Osteoblast (primary cell): ENCODE measurements around the gene PRKAG1. TPM values are rescaled to one million over a fixed set of nuclear protein-coding genes. Genes with fewer than 3 reads are reported as not detected.

Source experiments
- DNase-seq: peaks from one replicate; pipeline ENCODE4 v3.0.0; 2011; ENCODE audit warnings: low spot score, mixed read lengths; ENCODE audit not compliant: insufficient read length; ENCODE audit errors: missing footprints
- H2AFZ ChIP-seq: 2 replicates; pipeline ENCODE4 v1.6.0; 2011; ENCODE audit warnings: mild to moderate bottlenecking, low read length
- H3K27ac ChIP-seq: 2 replicates; pipeline ENCODE4 v1.5.1; 2011; ENCODE audit warnings: mild to moderate bottlenecking, low read depth, low read length, moderate library complexity
- H3K27me3 ChIP-seq: 2 replicates; pipeline ENCODE4 v1.6.0; 2012; ENCODE audit warnings: mild to moderate bottlenecking, control low read depth, inconsistent platforms, low read length, moderate library complexity; ENCODE audit not compliant: insufficient read depth
- H3K36me3 ChIP-seq: 2 replicates; pipeline ENCODE4 v1.5.1; 2011; ENCODE audit warnings: mild to moderate bottlenecking, low read length, control low read depth, moderate library complexity; ENCODE audit not compliant: insufficient read depth
- H3K4me1 ChIP-seq: 2 replicates; pipeline ENCODE4 v1.5.1; 2011; ENCODE audit warnings: mild to moderate bottlenecking, low read length, control low read depth, moderate library complexity; ENCODE audit not compliant: insufficient read depth
- H3K4me2 ChIP-seq: 2 replicates; pipeline ENCODE4 v1.6.0; 2011; ENCODE audit warnings: mild to moderate bottlenecking, low read length; ENCODE audit not compliant: insufficient read depth
- H3K4me3 ChIP-seq: fragments of 200-600 bp; sonication (generic); 3 replicates; pipeline ENCODE4 v1.5.1; 2012; ENCODE audit warnings: mild to moderate bottlenecking, low read length, inconsistent platforms; ENCODE audit not compliant: insufficient read depth
- H3K79me2 ChIP-seq: 2 replicates; pipeline ENCODE4 v1.6.0; 2012; ENCODE audit warnings: mild to moderate bottlenecking, low read length, control low read depth, inconsistent platforms; ENCODE audit not compliant: insufficient read depth
- H3K9me3 ChIP-seq: 2 replicates; pipeline ENCODE4 v1.5.1; 2011; ENCODE audit warnings: low read depth, low read length, control low read depth
- H4K20me1 ChIP-seq: 2 replicates; pipeline ENCODE4 v1.6.0; 2012; ENCODE audit warnings: mild to moderate bottlenecking, low read length, control low read depth; ENCODE audit not compliant: insufficient read depth
- total RNA-seq: library from RNA; depleted of rRNA; stranded (reverse); fragments of >200 nt; gene quantifications from 2 replicates; pipeline ENCODE4 v1.2.3, GENCODE V29; 2012
- TF ChIP-seq, protein P1 (sequence below): IDR thresholded peaks from 2 replicates; pipeline ENCODE4 v1.5.1; 2011; ENCODE audit warnings: mild to moderate bottlenecking, low read depth, low read length, moderate library complexity; ENCODE audit errors: extremely low read depth

PRKAG1 gene
- total RNA-seq, 1 donor = 89.0 TPM

DNA sequence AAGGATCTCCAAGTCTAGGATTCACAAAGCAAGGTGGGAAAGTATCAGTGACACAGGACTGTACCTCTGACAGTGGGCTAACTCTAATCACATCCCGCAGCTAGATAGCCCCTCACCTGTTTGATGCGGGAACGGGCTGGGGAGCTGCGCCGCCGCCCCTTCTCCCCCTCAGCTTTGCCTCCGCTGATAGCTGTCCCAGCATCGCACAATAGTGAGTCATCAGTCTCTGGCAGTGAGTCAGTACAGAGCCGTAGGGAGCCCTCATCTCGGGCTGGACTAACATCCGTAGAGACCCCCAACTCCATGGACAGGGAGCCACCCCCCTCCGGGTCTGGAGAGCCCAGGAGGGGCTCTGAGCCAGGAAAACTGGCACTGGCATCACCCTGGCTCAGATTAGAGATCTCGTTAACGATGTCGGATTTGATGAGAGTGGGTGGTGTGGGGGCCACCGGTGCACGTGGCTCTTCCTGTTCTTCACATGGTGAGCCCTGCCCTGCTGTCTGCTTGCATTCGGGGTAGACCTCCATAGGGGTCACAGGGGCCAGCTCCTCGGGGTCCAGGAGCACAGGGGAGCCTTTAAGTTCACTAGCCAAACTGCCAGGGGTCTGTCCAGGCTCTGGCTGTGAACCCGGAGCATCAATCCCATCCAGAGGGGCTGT lies 31.1 kb upstream of the PRKAG1 start:
- TF ChIP-seq, protein P1, sequence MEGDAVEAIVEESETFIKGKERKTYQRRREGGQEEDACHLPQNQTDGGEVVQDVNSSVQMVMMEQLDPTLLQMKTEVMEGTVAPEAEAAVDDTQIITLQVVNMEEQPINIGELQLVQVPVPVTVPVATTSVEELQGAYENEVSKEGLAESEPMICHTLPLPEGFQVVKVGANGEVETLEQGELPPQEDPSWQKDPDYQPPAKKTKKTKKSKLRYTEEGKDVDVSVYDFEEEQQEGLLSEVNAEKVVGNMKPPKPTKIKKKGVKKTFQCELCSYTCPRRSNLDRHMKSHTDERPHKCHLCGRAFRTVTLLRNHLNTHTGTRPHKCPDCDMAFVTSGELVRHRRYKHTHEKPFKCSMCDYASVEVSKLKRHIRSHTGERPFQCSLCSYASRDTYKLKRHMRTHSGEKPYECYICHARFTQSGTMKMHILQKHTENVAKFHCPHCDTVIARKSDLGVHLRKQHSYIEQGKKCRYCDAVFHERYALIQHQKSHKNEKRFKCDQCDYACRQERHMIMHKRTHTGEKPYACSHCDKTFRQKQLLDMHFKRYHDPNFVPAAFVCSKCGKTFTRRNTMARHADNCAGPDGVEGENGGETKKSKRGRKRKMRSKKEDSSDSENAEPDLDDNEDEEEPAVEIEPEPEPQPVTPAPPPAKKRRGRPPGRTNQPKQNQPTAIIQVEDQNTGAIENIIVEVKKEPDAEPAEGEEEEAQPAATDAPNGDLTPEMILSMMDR = no peak
- Histone ChIP-seq H3K4me2 (no peak overlapping the region), H4K20me1 (peaks cover 57% of the 10 kb centered on the region), H3K36me3 (peaks cover 99% of the 10 kb centered on the region), H2AFZ (no peak overlapping the region), H3K4me1 (peaks cover 12% of the 10 kb centered on the region), H3K27me3 (no peaks in the 10 kb centered on the region), H3K4me3 (no peak overlapping the region), H3K79me2 (peaks cover 66% of the 10 kb centered on the region), H3K27ac (peak overlapping the region; percentile 43), H3K9me3 (no peaks in the 10 kb centered on the region)
- DNase-seq = peak; percentile 97

DNA sequence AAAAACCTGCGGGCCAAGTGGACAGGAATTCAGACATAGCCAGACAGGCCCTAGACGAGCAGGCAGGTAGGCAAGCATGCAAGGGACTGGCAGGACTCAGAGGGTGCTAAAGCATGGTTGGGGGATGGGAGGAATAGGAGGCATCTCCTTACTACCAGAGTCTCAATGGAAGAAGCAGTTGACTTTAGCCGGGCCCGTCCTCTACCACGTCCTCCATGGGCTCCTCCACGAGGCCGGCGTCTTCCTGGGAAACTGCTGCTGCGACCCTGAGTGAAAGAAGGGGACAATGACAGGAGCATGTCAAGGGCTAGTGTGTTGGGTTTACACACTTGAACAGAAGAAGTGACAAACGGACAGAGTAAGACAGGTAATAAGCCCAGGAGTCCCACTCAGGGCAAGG lies 30.4 kb upstream of the PRKAG1 start:
- peaks cover 58% of the 10 kb centered on the region for H3K79me2 ChIP-seq
- H3K4me2 ChIP-seq = no peak overlapping the region
- peak; percentile 72 for DNase-seq
- no peak overlapping the region for H3K4me3 ChIP-seq
- H3K36me3 ChIP-seq = peaks cover 99% of the 10 kb centered on the region
- peaks cover 51% of the 10 kb centered on the region for H4K20me1 ChIP-seq
- H3K27ac ChIP-seq = peak overlapping the region; percentile 43
- H3K9me3 ChIP-seq = no peaks in the 10 kb centered on the region
- H2AFZ ChIP-seq = no peak overlapping the region
- no peaks in the 10 kb centered on the region for H3K27me3 ChIP-seq
- TF ChIP-seq, protein P1 = no peak
- peaks cover 12% of the 10 kb centered on the region for H3K4me1 ChIP-seq

DNA sequence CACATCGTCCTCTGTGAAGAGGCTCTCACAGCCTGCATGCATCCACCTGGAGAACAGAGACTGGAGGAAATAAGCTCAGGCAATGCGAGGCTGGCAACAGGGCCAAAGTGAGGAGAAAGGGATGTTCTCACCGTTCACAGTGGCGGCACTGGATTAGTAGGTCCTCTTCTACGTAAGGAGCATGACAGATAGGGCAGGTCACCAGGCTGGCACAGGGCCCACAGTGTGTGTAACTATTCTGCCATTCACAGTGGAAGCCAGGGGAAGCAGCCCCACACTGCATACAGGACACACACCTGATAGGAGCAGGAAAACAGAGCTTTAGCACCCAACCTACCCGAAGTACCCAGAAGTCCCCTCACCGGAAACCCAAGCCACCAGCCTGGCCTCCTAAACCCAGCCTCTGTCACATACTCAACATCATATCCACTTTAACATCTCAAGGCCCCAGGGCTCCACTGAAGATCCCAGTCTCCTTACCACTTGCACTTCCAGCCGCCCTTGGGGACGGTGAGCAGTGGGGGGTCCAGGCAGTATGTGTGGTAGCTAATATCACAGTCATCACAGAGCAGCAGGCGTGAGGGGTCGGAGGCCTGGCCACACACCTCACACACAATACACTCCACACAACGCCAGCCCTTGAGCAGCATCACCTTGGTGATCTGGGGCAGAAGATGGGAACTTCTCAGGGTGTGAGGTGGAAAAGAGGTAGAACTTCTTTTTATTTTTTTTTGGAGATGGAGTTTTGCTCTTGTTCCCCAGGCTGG lies 27.7 kb upstream of the PRKAG1 start:
- Histone ChIP-seq H3K79me2 (peaks cover 38% of the 10 kb centered on the region), H2AFZ (no peak overlapping the region), H3K27me3 (no peaks in the 10 kb centered on the region), H3K36me3 (peaks cover 94% of the 10 kb centered on the region), H3K4me2 (no peak overlapping the region), H3K4me1 (peaks cover 12% of the 10 kb centered on the region), H3K9me3 (no peaks in the 10 kb centered on the region), H4K20me1 (peaks cover 56% of the 10 kb centered on the region), H3K4me3 (no peak overlapping the region), H3K27ac (no peak overlapping the region)
- TF ChIP-seq, protein P1 = no peak
- peak; percentile 50 for DNase-seq

DNA sequence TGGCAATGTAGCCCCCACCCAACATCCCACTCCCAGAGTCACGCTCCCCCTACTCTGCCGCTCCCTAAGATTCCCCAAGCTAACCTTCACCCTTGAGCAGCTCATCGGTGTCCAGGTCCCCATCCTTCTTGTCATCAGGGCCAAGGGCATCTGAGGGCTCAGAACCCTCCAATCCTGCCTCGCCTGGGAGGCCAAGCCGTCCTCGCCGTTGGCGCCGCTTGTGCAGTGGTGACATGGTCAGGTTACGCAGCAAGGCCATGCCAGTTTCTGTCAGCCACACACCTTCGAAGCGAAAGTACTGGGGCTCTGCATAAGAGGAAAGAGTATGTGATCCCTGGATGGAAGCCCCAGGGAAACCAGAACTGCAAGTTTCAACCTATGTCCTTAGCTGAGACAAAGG lies 26.1 kb upstream of the PRKAG1 start:
- Histone ChIP-seq H3K36me3 (peaks cover 89% of the 10 kb centered on the region), H3K27ac (no peak overlapping the region)

More for the DNA sequence above, 26.1 kb upstream of the PRKAG1 start:
- H3K27me3 ChIP-seq = no peaks in the 10 kb centered on the region
- TF ChIP-seq, protein P1 = no peak
- no peak overlapping the region for H3K4me2 ChIP-seq
- DNase-seq = peak; percentile 48
- H3K4me1 ChIP-seq = peaks cover 5% of the 10 kb centered on the region
- H2AFZ ChIP-seq = no peak overlapping the region
- peaks cover 44% of the 10 kb centered on the region for H4K20me1 ChIP-seq
- peaks cover 22% of the 10 kb centered on the region for H3K79me2 ChIP-seq
- no peak overlapping the region for H3K4me3 ChIP-seq
- no peaks in the 10 kb centered on the region for H3K9me3 ChIP-seq
